22Rv1 (cell line): ENCODE data around the gene FBXW8.

Experiments
- ZFX ChIP-seq: fragments of 450-650 bp; IDR thresholded peaks from 2 replicates; pipeline ENCODE4 v1.6.1; 2017; ENCODE audit warnings: antibody characterized with exemption, borderline replicate concordance
- TF ChIP-seq, protein P1 (sequence below): fragments of 450-650 bp; IDR thresholded peaks from 2 replicates; pipeline ENCODE4 v1.5.1; 2017; ENCODE audit warnings: mild to moderate bottlenecking

DNA sequence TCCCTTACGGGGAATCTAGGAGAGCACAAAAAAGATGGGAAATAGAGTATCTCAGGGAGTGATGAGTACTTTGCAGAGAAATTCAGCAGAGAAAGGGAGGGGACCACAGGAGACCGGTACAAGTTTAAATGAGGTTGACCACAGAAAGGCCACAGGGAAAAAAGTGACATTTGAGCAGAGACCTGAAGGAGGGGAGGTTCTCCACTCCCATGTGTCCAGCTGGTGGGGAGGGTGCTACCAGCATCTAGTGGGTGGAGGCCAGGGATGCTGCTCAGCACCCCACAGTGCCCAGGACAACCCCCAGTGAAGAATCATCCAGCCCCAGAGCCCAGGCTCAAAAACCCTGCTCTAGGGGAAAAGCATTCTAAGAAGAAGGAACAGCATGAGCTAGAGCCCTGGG, 153.8 kb downstream of the FBXW8 start:
- TF ChIP-seq, protein P1, sequence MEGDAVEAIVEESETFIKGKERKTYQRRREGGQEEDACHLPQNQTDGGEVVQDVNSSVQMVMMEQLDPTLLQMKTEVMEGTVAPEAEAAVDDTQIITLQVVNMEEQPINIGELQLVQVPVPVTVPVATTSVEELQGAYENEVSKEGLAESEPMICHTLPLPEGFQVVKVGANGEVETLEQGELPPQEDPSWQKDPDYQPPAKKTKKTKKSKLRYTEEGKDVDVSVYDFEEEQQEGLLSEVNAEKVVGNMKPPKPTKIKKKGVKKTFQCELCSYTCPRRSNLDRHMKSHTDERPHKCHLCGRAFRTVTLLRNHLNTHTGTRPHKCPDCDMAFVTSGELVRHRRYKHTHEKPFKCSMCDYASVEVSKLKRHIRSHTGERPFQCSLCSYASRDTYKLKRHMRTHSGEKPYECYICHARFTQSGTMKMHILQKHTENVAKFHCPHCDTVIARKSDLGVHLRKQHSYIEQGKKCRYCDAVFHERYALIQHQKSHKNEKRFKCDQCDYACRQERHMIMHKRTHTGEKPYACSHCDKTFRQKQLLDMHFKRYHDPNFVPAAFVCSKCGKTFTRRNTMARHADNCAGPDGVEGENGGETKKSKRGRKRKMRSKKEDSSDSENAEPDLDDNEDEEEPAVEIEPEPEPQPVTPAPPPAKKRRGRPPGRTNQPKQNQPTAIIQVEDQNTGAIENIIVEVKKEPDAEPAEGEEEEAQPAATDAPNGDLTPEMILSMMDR, result no peak
- no peak for TF ChIP-seq ZFX
